HG03457 (cell line): ENCODE measurements around the gene PNCK.

Source experiments
- ATAC-seq: cut with Tn5 transposase; IDR thresholded peaks from one replicate; pipeline ENCODE4 v1.9.1; 2021; ENCODE audit warnings: moderate number of reproducible peaks; ENCODE audit not compliant: unreplicated experiment

Gene PNCK

GRCh38 chrX:153642655-153643430 lies 30.8 kb downstream of the PNCK start:
- no peak for ATAC-seq

- ATAC-seq, result no peak
Measured at GRCh38 chrX:153642051-153642654, 31.5 kb downstream of the PNCK start.

GRCh38 chrX:153641627-153642026 lies 32.0 kb downstream of the PNCK start:
- ATAC-seq, result no peak

GRCh38 chrX:153640736-153641575 lies 32.7 kb downstream of the PNCK start:
- ATAC-seq, result no peak

- ATAC-seq, result no peak
Measured at GRCh38 chrX:153640045-153640686, 33.4 kb downstream of the PNCK start.

GRCh38 chrX:153639177-153640044 lies 34.2 kb downstream of the PNCK start:
- ATAC-seq, result no peak

GRCh38 chrX:153638436-153639176 lies 35.0 kb downstream of the PNCK start:
- no peak for ATAC-seq

- no peak for ATAC-seq
Measured at GRCh38 chrX:153638041-153638371, 35.6 kb downstream of the PNCK start.

- no peak for ATAC-seq
Measured at GRCh38 chrX:153637121-153638040, 36.2 kb downstream of the PNCK start.

GRCh38 chrX:153636716-153637115 lies 36.9 kb downstream of the PNCK start:
- no peak for ATAC-seq

GRCh38 chrX:153635788-153636668 lies 37.6 kb downstream of the PNCK start:
- no peak for ATAC-seq

- no peak for ATAC-seq
Measured at GRCh38 chrX:153635388-153635787, 38.2 kb downstream of the PNCK start.

- ATAC-seq, result no peak
Measured at GRCh38 chrX:153634832-153635231, 38.8 kb downstream of the PNCK start.

GRCh38 chrX:153634236-153634635 lies 39.4 kb downstream of the PNCK start:
- no peak for ATAC-seq

GRCh38 chrX:153633607-153634180 lies 39.9 kb downstream of the PNCK start:
- ATAC-seq, result no peak

GRCh38 chrX:153633048-153633447 lies 40.6 kb downstream of the PNCK start:
- no peak for ATAC-seq

GRCh38 chrX:153632595-153632946 lies 41.0 kb downstream of the PNCK start:
- ATAC-seq, result no peak
